PC-9 (cell line): ENCODE data around the gene ZBTB11.

Experiments
- EZH2 ChIP-seq: fragments of 200-600 bp; sonication (generic); IDR thresholded peaks from 2 replicates; pipeline ENCODE4 v1.8.0; 2017; ENCODE audit warnings: antibody characterized with exemption, low read depth
- TF ChIP-seq, protein P1 (sequence below): fragments of 200-600 bp; sonication (generic); conservative IDR thresholded peaks from 2 replicates; pipeline ENCODE4 v1.6.1; 2017; ENCODE audit warnings: mixed run types, antibody characterized with exemption, mild to moderate bottlenecking, moderate library complexity

DNA sequence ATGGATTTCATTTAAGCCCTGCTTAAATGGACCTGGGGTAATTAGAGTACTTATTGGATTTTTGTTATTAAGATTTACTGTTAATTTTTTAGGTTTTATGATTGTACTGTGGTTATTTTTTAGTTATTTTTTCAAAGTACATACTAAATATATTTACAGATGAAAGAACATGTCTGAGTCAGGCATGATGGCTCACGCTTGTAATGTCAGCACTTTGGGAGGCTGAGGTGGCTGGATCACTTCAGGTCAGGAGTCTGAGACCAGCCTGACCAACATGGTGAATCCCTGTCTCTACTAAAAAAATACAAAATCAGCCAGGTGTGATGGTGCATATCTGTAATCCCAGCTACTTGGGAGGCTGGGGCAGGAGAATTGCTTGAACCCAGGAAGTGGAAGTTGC is 25.8 kb upstream of the ZBTB11 start:
- TF ChIP-seq, protein P1, sequence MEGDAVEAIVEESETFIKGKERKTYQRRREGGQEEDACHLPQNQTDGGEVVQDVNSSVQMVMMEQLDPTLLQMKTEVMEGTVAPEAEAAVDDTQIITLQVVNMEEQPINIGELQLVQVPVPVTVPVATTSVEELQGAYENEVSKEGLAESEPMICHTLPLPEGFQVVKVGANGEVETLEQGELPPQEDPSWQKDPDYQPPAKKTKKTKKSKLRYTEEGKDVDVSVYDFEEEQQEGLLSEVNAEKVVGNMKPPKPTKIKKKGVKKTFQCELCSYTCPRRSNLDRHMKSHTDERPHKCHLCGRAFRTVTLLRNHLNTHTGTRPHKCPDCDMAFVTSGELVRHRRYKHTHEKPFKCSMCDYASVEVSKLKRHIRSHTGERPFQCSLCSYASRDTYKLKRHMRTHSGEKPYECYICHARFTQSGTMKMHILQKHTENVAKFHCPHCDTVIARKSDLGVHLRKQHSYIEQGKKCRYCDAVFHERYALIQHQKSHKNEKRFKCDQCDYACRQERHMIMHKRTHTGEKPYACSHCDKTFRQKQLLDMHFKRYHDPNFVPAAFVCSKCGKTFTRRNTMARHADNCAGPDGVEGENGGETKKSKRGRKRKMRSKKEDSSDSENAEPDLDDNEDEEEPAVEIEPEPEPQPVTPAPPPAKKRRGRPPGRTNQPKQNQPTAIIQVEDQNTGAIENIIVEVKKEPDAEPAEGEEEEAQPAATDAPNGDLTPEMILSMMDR, result no peak
- no peak for TF ChIP-seq EZH2
